Hematopoietic multipotent progenitor cell treated with erythropoietin and hydrocortisone succinate and interleukin-3 and kit ligand, for 4 days (in vitro differentiated cells): Measurements from ENCODE around the gene FER1L5.

Source experiments
- DNase-seq: peaks from one replicate; pipeline ENCODE4 v3.0.0-alpha.2; 2015

Gene FER1L5

DNA sequence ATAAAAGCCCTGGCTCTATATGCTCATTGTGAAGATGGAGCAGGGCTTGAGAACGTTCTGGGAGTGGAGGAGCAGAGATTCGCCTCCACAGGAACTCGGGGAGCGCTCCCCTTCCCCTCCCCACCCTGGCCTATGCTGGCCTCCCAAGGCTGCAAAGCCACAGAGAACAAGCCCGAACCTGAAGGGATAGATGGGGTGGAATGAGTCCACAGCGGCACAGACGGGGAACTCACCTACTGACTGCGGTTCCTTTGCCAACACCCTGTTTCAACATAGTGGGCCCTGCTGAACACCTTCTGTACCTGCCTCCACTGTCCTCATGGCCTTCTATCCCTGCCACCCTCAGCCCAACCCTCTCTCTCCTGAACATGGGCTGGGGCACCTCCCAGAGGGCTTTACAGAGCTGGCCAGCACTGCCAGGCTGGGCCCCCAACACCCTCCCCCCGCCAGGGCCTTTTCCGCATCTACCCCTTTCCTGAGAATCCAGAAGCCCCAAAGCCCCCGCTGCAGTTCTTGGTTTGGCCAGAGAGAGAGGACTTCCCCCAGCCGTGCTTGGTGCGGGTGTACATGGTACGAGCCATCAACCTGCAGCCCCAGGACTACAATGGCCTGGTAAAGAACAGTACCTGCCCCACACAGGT is 55.8 kb downstream of the FER1L5 start:
- DNase-seq: no peak

DNA sequence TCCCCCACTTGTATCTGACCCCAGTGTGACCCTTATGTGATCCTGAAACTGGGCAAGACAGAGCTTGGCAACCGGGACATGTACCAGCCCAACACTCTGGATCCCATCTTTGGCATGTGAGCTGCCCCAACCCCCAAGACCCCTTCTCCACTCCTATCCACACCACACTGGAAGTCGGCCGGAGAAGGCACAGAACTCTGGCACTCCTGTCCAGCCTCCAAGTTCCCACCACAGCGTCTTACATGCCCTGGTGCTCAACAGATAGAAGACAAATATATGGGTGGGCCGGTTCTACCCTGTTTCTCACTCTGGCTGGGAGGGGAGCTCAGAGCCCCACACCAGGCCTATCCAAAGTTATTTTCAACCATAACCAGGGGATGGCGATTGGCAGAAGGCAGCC is 56.5 kb downstream of the FER1L5 start:
- no peak for DNase-seq

DNA sequence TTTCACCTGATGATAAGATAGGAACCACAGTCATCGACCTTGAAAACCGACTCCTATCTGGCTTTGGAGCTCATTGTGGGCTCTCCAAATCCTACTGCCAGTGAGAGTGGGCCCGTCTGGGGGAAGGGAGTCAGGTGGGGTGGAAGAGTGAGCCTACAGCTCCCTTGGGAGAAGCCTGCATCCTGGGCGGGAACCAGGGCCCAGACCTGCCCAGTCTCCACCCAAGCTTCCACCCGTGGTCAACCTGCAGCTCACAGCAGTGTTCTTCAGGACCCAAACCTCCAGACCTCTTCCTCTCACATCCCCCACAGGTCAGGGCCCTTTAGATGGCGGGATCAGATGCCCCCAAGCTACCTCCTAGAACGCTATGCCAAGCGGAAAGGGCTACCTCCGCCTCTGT is 57.1 kb downstream of the FER1L5 start:
- no peak for DNase-seq

DNA sequence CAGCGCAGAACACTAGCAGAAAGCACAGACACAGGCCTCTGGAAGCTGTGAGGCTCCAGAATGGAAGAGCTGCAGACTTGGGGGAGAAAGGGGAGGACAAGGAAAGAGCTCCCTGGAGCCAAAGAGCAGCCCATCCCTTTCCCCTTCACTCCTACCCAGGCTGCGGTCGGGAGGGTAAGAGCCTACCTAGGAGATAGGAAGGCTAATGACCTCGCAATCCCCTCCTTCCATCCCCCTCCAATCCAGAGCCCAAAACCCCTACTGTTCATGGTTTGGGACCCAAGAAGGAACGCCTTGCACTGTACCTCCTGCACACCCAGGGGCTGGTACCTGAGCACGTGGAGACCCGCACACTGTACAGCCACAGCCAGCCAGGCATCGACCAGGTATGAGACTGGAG is 57.5 kb downstream of the FER1L5 start:
- DNase-seq: no peak

DNA sequence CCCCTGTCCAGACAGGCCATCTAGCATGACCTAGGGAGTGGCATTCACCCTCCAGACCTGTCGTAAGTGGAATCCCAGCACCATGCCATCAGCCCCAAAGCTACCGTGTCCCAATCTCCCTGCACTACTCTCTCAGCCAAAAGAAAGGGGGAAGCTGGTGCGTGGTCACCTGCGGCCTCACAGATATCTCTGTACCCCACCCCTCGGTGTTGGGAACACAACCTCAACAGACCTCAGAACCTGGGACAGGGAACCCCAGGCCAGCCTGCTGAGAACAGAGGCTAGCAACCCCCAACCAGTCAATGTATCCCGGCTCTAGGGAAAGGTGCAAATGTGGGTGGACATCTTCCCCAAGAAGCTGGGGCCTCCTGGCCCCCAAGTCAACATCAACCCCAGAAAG is 59.1 kb downstream of the FER1L5 start:
- DNase-seq: no peak

DNA sequence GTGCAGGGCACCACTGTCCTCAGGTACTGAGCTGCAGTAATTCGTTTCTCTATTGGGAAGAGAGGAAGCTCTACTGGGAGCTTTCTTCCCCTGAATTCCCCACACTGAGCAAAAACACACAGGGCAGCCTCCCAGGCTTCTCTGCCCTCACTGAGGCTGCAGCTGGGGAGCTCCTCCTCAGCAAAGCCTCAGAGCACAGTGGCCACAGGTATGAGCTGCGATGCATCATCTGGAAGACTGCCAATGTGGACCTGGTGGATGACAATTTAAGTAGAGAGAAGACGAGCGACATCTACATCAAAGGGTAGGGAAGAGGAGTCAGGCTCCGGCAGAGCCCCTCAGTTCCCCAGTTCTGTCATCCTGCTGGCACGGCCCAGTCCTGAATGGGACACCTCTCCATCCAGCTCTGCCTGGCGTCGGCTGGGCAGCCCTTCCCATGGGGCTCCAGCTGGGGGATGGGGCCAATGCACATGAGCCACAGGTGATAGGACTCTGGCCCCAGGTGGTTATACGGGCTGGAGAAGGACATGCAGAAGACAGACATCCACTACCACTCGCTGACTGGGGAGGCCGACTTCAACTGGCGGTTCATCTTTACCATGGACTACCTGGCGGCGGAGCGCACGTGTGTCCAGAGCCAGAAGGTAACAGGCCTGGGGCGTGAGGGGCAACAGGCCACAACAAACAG is 59.7 kb downstream of the FER1L5 start:
- no peak for DNase-seq

DNA sequence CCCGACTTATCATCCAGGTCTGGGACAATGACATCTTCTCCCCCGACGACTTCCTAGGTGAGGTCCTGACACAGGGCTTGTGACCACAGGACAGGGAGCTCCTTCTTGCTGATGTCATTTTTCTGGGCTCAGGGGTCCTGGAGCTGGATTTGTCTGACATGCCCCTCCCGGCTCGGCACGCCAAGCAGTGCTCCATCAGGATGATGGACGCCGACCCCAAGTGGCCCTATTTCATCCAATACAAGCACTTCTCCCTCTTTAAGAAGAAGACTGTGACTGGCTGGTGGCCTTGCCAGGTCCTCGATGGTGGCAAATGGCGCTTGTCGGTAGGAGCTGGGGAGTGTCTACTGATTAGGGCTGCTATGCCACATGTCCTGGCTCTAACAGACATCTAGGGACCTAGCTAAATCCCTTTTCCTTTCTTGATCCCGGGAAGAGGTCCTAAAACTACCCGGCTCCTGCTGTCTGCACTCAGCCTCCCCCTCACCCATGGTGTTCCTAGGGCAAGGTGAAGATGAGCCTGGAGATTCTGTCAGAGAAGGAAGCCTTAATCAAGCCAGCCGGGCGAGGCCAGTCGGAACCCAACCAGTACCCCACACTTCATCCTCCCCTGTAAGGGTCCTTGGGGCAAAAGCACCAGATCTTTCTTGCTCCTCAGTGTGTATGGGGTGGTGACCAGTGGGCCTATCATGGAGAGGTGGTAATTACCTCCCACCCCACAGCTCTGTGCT is 60.6 kb downstream of the FER1L5 start:
- DNase-seq: no peak

DNA sequence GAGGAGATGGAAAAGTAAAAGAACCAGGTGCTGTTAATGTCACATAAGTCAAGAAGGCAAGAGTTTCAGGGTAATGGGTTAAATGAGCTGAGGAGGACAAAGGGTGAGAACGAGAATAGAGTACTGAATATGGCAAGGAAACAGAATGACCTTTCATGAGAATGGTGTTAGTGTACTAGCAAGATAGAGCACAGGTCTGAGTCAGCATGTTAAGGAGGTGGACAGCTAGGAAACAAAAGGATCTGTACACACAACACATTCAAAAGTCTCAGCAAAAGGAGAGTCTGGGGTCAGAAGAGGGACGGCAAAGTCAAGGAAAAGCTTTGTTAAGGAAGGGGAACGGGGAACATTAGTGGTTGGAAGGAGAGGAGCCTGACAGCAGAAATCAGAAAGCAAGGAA is 68.4 kb downstream of the FER1L5 start:
- DNase-seq: no peak

DNA sequence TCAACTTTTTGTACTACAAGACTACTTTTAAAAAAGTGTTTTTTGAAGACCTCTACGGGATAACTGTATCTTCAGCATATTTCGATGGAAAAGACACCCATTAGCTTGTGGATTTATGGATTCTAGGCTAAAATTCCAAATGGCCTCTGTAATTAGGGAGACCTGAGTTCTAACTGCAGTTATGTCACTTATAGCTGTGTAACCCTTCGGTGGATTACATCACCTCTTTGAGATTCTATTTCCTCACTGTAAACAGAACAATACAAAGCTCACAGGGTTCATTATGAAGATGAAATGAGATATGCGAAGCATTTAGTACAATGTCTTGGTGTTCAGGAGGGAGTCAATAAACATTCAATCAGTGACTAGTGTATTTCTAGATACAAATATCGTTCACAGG is 73.1 kb downstream of the FER1L5 start:
- DNase-seq: no peak

DNA sequence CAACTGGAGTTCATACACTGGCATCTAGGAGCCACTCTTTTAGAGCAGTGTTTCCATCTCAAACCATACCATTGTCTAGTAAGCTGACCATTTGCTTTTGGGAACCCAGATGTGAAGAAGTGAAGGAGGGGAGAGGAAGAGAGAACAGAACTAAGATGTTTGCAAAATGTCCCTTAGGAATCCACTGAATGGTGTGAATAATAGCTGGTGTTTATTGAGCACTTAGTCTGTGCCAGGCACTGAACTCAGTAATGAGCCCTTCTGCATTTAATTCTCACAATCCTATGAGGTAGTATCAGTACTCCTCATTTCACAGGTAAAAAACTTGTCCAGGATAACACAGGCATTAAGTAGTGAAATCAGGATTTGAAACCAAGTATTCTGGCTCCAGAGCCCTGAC is 73.8 kb downstream of the FER1L5 start:
- no peak for DNase-seq

DNA sequence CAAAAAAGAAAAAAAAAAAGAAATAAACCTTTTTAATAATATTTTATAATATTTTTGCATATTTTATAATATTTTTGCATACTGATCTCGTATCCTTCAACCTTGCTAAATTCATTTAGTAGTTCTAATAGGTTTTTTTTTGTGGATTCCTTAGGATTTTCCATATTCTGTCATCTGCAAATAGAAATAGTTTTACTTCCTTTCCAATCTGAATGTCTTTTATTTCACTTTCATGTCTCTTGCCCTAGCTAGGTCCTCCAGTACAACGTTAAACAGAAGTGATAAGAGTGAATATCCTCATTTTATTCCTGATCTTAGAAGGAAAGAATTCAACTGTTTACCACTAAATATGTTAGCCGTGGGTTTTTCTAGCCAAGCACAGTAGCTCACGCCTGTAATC is 83.6 kb downstream of the FER1L5 start:
- no peak for DNase-seq

DNA sequence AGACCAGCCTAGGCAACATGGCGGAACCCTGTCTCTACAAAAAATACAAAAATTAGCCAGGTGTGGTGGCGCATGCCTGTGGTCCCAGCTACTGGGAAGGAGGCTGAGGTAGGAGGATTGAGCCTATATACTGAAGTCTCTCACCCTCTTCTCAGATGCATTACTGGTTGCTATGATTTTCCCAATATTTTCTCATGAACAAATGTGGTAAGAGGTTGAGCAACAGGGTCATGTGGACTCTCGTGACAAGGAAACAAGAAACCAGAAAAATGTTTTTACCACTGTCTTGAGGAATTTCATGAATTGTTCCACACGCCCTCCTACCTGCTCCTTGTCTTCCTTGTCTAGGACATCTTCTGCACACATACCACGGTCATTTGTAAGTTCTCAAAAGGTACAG is 84.9 kb downstream of the FER1L5 start:
- DNase-seq: no peak

DNA sequence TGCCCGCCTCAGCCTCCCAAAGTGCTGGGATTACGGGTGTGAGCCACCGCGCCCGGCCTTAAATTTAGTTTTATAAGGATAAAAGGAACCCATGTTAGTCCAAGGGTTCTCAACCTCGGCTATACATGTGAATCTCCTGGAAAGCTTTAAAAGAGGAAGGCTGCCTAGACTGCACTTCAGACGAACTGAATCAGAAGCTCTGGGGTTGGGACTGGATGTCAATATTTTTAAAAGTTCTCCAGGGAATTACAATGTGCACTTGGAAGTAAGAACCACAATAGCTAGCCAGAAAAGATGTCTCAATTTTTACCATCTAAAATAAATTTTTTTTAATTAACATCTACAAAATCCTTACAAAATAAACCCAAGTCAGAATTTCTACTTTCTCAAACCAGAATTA is 87.2 kb downstream of the FER1L5 start:
- no peak for DNase-seq

DNA sequence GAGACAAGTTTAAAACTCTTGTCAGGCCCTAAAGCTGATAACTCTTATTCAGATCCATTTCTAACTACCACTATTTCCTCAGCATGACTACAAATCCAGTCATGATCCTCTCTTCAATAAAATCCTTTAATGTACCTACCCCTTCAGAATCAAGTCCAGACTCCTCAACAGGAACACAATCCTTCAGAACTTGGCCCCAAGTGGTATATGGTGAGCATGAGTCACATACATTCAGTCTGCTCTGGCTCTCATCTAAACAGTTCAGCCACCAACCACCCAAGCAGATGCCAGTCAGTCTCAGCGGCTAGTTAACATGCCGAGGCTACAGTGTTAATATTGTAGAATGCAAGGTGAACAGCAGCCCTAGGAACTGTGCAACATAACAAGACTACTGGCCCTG is 87.6 kb downstream of the FER1L5 start:
- DNase-seq: no peak

DNA sequence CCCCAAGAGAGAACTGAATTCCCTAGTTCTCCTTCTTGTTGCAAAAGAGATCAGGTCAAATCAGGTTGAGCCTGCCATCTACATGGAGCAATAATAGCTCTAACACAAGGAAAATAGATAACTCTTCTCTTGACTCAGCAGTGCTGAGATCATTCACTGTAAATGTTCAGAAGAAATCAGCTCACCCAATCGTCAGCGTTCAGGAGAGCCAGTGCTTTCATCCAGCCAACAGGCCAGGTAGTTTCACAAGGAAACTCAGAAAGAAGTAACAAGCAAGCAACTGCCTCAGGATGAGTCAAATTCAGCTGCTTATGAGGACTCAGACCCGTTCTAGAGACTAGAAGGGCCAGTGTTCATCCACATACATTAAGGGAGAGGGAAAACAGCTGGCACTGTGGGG is 91.4 kb downstream of the FER1L5 start:
- DNase-seq: no peak

DNA sequence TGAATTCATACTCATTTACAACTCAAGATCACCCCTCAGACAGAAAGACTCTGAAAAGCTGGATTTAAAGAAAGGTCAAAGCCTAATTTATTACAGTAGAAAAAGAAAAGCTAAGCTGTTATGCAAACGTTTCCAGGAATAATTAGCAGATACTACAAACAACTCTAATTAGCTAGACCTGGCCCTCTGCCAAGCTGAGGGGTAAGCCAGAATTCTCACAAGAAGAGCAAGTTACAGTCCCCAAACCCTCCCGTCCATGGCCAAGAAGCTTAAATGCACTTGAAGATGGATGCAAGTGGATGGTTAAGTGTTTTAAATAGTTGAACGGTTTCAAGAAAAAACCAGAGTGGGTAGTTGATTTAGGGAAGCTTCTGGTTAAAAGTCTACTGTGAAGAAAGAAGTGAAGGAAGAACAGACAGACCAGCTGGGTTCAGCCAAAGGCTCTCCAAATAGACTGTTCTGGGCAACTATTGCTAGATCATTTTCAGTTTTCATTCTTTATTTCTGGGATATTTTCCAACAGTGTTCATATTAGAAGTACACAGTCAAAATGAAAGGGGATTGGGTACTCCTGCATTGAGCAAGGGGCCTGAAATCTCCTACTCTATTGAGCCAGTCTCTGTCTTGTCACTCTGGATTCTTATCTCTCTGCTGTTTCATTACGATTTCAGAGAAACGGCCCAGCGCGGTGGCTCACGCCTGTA is 92.5 kb downstream of the FER1L5 start:
- DNase-seq: no peak

DNA sequence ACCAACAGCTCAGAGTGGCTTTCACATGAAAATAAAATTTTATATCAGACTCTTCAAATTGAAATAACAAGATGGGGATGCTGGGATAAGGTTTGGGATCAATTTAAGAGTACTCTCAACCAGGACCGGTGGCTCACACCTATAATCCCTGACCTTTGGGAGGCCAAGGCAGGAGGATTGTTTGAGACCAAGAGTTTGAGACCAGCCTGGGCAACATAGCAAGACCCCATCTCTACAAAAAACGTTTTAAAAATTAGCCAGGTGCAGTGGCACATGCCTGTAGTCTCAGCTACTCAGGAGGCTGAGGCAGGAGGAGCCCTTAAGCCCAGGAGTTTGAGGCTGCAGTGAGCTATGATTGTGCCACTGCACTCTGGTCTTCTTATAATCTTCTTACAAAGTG is 94.7 kb downstream of the FER1L5 start:
- DNase-seq: no peak

DNA sequence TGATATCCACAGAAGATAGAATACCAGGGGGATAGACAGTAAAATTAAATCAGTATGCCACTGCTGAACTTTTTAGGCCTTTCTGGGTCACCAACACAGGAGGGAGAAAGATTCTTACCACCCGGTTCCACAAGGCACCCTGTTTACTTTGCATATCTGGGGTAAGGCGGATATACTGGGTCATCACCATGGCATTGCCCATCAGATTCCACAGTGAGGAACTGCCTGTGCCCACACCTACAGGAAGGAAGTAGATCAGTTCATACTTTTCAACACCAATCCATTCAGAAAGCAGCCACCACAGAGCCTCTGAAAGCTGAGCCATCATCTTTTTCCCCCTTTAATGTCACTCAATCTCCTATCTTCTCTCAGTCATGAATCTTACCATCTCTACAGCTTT is 95.3 kb downstream of the FER1L5 start:
- DNase-seq: no peak

DNA sequence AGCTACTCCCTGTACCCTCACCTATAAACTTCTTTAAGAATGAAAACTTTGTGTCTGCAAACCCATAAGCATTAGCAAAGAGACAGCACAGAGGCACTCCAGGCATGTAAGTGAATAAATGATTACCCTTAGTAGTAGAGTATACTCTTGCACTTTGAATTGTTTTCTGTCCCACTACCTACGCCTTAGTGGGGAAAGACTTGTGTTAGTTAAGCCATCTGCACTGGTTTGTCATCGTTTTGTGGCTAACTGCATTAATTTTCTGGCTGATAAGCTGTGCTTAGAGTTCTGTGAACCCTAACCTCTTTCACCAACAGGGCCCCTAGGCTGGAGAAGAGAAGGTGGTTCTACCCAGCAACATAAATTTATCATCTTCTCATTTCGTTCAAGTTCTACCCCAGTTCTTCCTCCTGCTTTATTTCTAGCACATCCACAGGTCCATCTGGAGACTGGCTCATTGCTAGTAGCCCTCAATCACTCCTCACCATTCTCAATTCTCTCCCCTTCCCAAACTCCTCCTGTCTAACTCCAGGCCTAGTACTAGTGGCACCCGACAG is 96.6 kb downstream of the FER1L5 start:
- DNase-seq: peak; percentile 56

DNA sequence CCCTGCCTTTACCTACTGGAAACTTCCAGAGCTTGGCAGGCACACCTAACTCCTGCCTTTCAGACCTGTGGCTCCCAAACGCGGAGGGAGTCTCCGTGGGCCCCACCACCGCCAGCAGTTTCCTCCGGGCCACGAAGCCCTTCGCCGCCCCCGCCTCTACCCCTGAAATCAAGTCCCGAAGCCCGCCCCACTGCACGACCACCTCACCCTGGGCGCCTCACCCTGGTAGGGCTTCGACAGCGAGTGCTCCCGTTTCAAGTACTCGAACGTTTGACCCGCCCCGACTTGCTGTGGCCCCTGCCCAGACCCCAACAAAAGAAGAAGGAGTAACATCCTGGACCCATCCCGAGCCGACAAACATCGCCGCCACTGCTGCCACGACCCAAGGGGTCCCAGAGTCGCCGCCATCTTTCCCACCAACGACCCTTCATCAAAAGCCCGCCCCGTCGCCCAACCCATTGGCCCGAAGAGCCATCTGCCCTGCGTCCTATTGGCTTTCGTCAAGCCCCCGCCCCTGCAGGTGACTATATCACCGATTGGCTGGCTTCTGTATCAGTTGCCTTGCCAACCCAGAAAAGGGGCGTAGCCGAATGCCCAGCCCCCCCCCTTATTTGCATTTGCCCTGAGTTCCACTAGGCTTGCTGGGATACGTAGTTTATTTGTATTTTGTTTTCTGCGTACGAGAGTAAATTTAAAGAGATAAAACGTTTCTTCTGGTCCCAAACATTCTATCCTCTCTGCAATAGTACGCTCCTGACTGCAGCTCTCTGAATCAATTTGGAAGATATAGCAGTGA is 97.3 kb downstream of the FER1L5 start, which contains the start of gene LMAN2L:
LMAN2L (minus strand) TSS at position 432 of the 796 bp plus-strand sequence; CDS start at position 408, 24 bp downstream.
- DNase-seq: peak; percentile 100

DNA sequence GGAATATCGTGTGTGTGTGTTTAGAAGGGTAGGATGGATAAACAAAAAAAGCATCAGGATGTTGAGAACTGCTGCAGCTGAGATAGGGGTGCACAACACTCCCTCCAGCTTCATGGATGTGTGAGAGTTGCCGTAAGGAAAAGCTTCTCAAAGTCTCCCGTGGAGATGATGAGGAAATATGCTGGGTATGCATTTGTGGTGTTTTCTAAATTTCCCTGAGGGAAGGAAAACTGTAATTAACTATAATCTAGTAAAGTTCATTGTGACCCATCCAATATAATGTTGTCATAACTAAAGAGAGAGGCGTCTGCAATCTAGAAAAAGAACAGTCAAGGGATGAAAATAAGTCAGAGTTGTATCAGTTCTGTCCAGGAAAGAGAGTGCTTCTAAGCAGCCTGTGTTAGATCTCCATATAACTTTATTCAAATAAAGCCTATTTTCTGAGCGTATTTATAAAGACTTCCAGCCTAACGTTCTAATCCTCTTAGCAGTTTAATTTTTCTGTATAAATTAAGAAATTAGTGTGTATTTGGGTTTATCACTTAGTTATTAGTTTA is 104.6 kb downstream of the FER1L5 start:
- DNase-seq: no peak

DNA sequence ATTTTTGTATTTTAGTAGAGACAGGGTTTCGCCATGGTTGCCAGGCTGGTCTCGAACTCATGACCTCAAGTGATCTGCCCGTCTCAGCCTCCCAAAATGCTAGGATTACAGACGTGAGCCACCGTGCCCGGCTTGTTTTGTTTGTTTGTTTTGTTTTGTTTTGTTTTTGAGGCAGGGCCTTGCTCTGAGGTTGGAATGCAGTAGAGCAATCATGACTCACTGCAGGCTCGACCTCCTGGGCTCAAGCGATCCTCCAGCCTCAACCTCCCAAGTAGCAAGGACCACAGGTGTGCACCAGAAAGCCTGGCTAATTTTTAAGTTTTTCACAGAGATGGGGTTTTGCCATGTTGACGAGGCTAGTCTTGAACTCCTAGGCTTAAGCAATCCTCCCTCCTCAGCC is 109.2 kb downstream of the FER1L5 start:
- no peak for DNase-seq
